Fibroblast of villous mesenchyme (primary cell): ENCODE measurements around the gene B4GALT1. TPM values are rescaled to one million over a fixed set of nuclear protein-coding genes. Genes with fewer than 3 reads are reported as not detected.

Experiments used
- DNase-seq: peaks from one replicate; pipeline ENCODE4 v3.0.0-alpha.2; 2010; ENCODE audit warnings: low read depth
- H3K4me3 ChIP-seq: 2 replicates; pipeline ENCODE4 v1.5.1; 2011; ENCODE audit warnings: low read depth, mild to moderate bottlenecking, low read length
- total RNA-seq: library from RNA; depleted of rRNA; stranded (reverse); fragments of >200 nt; gene quantifications from 2 replicates; pipeline ENCODE4 v1.2.3, GENCODE V29; 2012
- TF ChIP-seq, protein P1 (sequence below): IDR thresholded peaks from 2 replicates; pipeline ENCODE4 v1.5.1; 2012; ENCODE audit warnings: low read depth, mild to moderate bottlenecking, low read length; ENCODE audit not compliant: insufficient read depth

Gene B4GALT1
- total RNA-seq, 1 donor: 28.5 TPM

- DNase-seq: no peak
- TF ChIP-seq, protein P1, sequence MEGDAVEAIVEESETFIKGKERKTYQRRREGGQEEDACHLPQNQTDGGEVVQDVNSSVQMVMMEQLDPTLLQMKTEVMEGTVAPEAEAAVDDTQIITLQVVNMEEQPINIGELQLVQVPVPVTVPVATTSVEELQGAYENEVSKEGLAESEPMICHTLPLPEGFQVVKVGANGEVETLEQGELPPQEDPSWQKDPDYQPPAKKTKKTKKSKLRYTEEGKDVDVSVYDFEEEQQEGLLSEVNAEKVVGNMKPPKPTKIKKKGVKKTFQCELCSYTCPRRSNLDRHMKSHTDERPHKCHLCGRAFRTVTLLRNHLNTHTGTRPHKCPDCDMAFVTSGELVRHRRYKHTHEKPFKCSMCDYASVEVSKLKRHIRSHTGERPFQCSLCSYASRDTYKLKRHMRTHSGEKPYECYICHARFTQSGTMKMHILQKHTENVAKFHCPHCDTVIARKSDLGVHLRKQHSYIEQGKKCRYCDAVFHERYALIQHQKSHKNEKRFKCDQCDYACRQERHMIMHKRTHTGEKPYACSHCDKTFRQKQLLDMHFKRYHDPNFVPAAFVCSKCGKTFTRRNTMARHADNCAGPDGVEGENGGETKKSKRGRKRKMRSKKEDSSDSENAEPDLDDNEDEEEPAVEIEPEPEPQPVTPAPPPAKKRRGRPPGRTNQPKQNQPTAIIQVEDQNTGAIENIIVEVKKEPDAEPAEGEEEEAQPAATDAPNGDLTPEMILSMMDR: no peak
- H3K4me3 ChIP-seq: no peak overlapping the region
Observed at GRCh38 chr9:33117796-33118195, 49.3 kb downstream of the B4GALT1 start.

DNA sequence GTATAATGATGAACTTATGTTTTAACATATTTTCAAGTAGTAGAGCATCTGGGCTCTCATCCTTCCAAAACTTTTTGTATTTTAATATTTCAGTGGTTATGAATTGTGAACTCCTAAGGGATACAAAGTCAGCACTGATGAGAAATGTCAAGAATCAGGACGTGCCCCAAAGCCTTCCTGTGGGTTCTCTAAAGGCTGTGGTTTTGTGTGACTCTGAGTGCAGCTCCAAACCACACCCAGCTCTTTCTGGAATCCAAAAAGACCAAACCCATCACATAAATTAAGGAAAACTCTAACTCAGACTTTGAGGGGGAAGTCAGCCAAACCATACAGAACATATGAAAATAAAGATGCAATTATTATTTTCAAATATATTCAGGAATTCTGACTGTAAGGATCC is 49.8 kb downstream of the B4GALT1 start:
- TF ChIP-seq, protein P1: no peak
- DNase-seq: peak; percentile 41
- no peak overlapping the region for H3K4me3 ChIP-seq

GRCh38 chr9:33116860-33117259 is 50.3 kb downstream of the B4GALT1 start:
- TF ChIP-seq, protein P1: no peak
- H3K4me3 ChIP-seq: no peak overlapping the region
- DNase-seq: no peak

DNA sequence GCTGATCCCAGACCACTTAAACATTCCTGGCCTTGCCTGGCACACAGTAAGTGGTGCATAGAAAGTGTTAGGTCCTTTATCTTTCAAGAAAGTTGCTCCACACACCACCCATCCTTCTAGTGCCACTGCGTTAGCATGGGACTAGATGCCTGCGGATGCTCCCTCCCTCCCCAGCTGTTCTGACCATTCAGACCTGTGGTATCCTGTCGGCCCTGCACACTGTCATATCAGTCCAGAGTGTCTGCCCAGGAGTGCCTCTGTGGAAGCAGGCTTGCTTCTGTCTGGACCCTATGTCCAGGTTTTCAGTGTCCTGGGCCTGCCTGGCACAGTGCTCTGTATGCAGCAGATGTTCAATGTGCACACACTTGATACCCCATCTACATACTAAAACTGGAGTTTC is 52.4 kb downstream of the B4GALT1 start:
- no peak for DNase-seq
- TF ChIP-seq, protein P1: no peak
- H3K4me3 ChIP-seq: no peak overlapping the region

- no peak for DNase-seq
- no peak overlapping the region for H3K4me3 ChIP-seq
- TF ChIP-seq, protein P1: no peak
Observed at GRCh38 chr9:33113799-33114547, 53.2 kb downstream of the B4GALT1 start.

DNA sequence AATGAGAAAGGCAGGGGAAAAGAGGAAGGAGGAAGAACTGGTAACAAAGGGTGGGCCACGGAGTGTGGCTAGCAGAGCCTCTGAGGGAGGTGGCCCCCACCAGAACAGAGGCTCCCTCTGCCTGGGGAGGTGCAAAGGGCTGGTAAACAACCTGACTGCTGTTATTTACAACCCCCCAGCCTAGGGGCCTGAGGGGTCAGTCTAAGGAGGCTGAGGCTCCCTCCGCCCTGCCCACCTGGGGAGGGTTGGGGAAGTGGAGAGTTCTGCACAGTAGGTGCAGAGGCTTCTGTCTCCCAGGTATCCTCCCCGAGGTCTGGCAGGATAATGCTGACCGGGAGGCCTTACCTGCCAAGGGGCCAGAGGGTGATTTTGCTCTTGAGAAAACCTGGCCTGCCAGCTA is 55.0 kb downstream of the B4GALT1 start:
- no peak overlapping the region for H3K4me3 ChIP-seq
- TF ChIP-seq, protein P1: no peak
- no peak for DNase-seq

DNA sequence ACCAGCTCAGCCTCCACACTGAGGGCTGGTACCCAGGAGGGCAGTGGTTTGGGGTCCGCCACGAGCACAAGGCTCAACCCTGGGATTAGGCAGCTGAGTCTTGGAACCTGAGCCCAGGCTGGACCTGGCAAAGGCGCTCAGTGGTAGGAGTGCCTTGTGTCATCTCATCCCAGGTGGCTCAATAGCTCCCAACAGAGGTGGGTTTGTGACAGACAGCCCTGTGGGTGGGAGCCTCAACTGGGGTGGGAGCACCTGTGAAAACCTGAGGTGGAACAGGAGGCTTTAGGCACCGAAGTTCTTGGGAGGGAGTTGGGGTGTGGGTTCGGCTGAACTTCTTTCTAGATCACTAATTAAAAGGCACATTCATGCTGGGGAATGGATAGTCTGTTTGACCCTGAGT is 55.5 kb downstream of the B4GALT1 start:
- TF ChIP-seq, protein P1: no peak
- H3K4me3 ChIP-seq: no peak overlapping the region
- no peak for DNase-seq
